ENCODE data around the gene REN. TPM values are rescaled to one million over a fixed set of nuclear protein-coding genes. Genes with fewer than 3 reads are reported as not detected.

The REN gene
- total RNA-seq, 1 donor from 2014 or later, result 0.59 TPM

DNA sequence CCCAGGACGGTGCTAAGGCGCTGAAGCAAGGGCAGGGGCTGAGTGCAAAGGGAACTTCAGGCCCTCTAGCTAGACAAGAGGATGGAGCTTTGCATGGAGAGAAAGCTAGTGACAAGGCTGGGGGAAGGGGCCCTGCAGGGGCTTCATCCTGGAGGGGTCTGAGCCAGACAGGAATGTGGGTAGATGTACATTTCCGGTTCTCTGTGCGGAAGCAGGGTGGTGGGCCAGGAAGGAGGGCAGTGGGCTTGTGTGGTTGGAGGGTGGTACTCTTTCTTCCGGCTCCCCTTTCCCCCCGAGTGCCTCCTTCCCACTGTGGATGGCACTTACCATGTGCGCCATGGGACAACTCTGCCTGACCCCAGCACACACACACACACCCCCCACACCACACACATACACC, 28.6 kb upstream of the REN start:
- H3K4me3 ChIP-seq, result no peak overlapping the region
- no peak overlapping the region for H3K27ac ChIP-seq
- no peaks in the 10 kb centered on the region for H3K9me3 ChIP-seq
- no peak for ATAC-seq
- intact Hi-C loops (cut with DNase I), result no loop called here
- peaks cover 13% of the 10 kb centered on the region for H3K27me3 ChIP-seq (ENCODE audit: low read depth)
- H3K36me3 ChIP-seq, result no peaks in the 10 kb centered on the region
- DNase-seq, result no peak
- peaks cover 11% of the 10 kb centered on the region for H3K4me1 ChIP-seq
- TF ChIP-seq, protein P1, sequence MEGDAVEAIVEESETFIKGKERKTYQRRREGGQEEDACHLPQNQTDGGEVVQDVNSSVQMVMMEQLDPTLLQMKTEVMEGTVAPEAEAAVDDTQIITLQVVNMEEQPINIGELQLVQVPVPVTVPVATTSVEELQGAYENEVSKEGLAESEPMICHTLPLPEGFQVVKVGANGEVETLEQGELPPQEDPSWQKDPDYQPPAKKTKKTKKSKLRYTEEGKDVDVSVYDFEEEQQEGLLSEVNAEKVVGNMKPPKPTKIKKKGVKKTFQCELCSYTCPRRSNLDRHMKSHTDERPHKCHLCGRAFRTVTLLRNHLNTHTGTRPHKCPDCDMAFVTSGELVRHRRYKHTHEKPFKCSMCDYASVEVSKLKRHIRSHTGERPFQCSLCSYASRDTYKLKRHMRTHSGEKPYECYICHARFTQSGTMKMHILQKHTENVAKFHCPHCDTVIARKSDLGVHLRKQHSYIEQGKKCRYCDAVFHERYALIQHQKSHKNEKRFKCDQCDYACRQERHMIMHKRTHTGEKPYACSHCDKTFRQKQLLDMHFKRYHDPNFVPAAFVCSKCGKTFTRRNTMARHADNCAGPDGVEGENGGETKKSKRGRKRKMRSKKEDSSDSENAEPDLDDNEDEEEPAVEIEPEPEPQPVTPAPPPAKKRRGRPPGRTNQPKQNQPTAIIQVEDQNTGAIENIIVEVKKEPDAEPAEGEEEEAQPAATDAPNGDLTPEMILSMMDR (IDR thresholded peaks at IDR 0.05), result no peak

DNA sequence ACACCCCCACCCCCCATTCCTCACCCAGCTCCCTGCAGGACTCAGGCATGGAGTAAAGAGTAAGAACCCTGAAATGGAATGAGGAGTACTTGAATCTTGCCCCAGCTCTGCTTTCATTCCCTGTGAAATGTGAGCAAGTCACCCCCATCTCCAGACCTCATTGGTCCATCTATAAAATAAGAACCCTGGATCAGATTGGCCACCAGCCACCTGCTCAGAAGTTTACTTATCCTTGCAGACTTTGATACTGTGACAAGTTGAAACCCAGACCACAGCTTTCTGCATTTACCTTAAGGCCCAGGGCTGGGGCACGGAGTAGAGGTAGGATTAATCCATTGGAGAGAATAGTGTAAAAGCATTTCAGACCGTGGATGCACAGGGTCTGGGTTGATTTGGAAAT, 27.9 kb upstream of the REN start:
- Histone ChIP-seq H3K27me3 (ENCODE audit: low read depth) (peaks cover 20% of the 10 kb centered on the region), H3K36me3 (no peaks in the 10 kb centered on the region)

DNA sequence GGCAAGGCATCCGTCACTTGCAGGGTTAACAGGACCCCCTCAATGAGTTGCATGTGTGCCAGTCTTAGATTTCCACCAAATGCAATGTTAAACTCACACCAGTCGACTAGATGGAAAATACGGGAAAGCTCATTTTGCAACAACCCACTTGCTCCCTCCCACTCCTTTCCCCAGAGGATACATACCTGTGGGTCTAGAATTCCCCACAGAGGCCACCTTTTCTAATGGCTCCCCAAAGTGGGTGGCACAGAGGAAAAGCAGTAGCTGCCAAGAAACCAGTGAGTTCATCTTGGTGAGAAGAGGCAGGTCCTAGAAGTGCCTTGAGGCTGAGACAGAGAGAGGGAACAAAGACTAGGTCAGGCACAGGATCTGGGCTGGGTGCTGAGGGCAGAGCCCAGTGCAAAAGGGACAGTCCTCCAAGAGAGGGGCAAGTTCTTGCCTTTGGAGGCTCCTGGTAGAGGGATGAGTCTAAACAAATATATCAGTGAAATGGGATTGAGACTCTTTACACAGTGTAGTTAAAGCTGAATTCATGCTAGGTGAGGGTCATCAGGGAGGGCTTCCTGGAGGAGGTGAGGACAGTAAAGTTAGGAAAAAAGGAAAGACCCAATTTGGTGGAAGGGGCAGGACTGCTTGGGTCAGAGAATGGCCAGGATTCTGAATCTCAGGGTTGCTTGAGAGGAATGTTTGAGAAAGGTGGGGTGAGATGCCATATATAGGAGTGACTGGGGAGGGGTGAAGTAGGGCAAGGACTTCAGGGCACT, 26.6 kb upstream of the REN start:
- DNase-seq (no peak), ATAC-seq (peak; percentile 9 to 32)
- H3K27me3 ChIP-seq (ENCODE audit: low read depth), result peaks cover 32% of the 10 kb centered on the region

More for the DNA sequence above, 27.9 kb upstream of the REN start:
- intact Hi-C loops (cut with DNase I), result no loop called here
- H3K4me1 ChIP-seq, result peaks cover 11% of the 10 kb centered on the region
- H3K9me3 ChIP-seq, result no peaks in the 10 kb centered on the region
- no peak overlapping the region for H3K27ac ChIP-seq
- ATAC-seq, result no peak
- H3K4me3 ChIP-seq, result no peak overlapping the region
- TF ChIP-seq, protein P1 (IDR thresholded peaks at IDR 0.05), result no peak
- DNase-seq, result no peak

DNA sequence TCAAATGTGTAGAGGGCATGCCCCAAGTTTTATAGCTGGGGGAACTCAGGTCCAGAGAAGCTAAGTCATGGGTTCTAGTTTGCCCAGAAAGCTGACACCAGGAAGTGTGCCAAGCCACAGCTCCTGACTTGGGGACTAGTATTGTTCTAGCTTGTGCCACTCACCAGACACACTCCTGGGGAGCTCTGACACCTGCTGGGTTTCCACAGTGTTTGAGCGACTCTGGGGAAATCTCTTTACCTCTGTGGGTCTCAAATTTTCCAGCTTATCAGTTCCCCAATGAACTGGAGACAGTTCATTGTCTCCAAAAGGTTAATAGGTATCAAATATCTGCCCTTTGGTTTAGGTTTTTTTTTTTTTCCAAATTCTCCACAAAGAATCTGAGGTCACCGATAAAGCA, 25.9 kb upstream of the REN start:
- ATAC-seq (no peak), DNase-seq (no peak)
- intact Hi-C loops (cut with DNase I), result no loop called here
- peaks cover 11% of the 10 kb centered on the region for H3K4me1 ChIP-seq
- peaks cover 37% of the 10 kb centered on the region for H3K27me3 ChIP-seq (ENCODE audit: low read depth)
- TF ChIP-seq, protein P1 (IDR thresholded peaks at IDR 0.05), result no peak
- H3K27ac ChIP-seq, result no peak overlapping the region
- H3K4me3 ChIP-seq, result no peak overlapping the region
- H3K36me3 ChIP-seq, result no peaks in the 10 kb centered on the region
- no peaks in the 10 kb centered on the region for H3K9me3 ChIP-seq

More for the DNA sequence above, 26.6 kb upstream of the REN start:
- intact Hi-C loops (cut with DNase I), result no loop called here
- H3K36me3 ChIP-seq, result no peaks in the 10 kb centered on the region
- no peak overlapping the region for H3K27ac ChIP-seq
- H3K4me1 ChIP-seq, result peaks cover 11% of the 10 kb centered on the region
- no peak overlapping the region for H3K4me3 ChIP-seq
- H3K9me3 ChIP-seq, result no peaks in the 10 kb centered on the region
- TF ChIP-seq, protein P1 (IDR thresholded peaks at IDR 0.05), result no peak

DNA sequence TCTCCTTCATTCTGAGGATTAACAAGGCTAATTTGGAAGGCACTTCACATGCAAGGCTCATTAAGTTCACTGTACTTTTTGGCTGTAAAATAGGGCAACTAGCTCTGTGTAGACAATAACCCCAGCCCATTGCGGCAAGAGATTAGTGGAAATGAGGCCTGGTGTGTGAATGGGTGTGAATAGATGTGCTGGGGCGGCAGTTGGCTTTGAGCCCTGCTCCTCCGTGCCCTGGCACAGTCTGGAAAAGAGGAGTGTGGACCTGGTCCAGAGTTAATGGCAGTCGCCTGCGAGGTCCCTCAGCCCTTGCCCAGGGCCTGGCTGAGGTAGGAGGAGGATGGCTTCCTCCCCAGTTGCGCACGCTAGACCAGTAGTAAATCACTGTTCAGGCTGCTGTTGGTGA, 25.3 kb upstream of the REN start:
- TF ChIP-seq, protein P1 (IDR thresholded peaks at IDR 0.05), result no peak
- intact Hi-C loops (cut with DNase I), result no loop called here
- DNase-seq, result no peak
- no peak for ATAC-seq
- Histone ChIP-seq H3K27me3 (ENCODE audit: low read depth) (peaks cover 42% of the 10 kb centered on the region), H3K4me1 (peaks cover 11% of the 10 kb centered on the region), H3K9me3 (no peaks in the 10 kb centered on the region), H3K4me3 (no peak overlapping the region), H3K27ac (no peak overlapping the region), H3K36me3 (no peaks in the 10 kb centered on the region)
